ENCODE results near the gene PTGES2. TPM values are rescaled to one million over a fixed set of nuclear protein-coding genes. Genes with fewer than 3 reads are reported as not detected.

Gene PTGES2
- total RNA-seq: 10 to 100 TPM; 57.2 to 59.9 TPM

DNA sequence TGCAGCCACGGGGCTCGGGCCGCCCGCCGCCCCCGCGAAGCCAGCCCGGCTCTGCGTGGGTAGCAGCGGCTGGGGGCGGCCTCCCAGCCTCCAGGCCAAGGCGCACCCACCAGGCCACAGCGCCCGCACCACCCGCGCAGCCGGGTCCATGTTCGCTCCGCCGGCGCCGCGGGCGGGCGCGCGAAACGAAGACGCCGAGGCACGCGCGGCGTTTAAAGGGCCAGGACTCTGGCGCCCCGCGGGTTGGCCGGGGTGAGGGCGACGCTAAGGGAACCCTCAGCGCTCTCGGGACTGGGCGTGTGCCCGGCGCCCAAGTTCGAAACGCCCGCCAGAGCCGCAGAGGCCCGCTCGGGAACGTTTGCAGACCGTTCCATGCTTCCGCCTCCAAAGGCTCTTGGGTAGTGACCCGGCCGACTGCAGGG lies at the start of gene PTGES2:
Gene PTGES2 (minus strand): TSS at position 162 of the 422 bp plus-strand sequence. CDS start 12 bp downstream, at position 150.
- Mint-ChIP-seq H3K9me3 (no peaks in the 10 kb centered on the region), H3K27me3 (peaks cover 11% of the 10 kb centered on the region), H3K4me1 (peaks cover 39% of the 10 kb centered on the region), H3K4me3 (peak within 1 kb of the TSS; percentile 97), H3K27ac (peak within 1 kb of the TSS; percentile 99), H3K36me3 (ENCODE audit: low read depth) (peaks cover 6% of the 10 kb centered on the region)
- DNase-seq: peak; percentile 81
- ChIA-PET CTCF (interaction anchor here (1.3 to 5.4 kb wide), 3 partner anchors 10 to 125 kb away, joined by 3 to 39 read pairs (median 3); partner anchors contain the start of gene CIZ1), POLR2A (no interaction called here)

DNA sequence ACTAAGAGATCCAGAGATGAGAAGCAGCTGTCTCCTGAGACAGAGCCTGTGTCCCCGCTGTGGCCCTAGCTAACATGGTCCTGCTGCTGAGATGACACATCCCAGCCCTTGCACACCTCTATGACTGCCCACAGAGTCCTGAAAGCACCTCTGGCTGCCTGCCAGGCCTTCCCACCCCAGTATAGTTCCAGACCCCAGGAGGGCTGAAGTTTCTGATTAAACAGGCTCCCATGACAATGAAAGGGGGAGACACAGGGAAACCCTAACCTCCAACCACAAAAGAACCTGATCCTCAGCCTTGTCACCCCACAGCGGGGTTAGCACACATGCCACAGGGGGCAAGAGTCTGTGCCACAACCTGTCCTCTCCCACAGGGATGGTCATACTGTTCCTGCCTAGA lies 48.2 kb upstream of the PTGES2 start:
- CTCF ChIA-PET: interaction anchor here (0.9 kb wide), 1 partner anchor 16 kb away, joined by 3 read pairs; the partner anchor contains the start of gene BBLN
- Mint-ChIP-seq H3K9me3 (peaks cover 6% of the 10 kb centered on the region), H3K27me3 (no peaks in the 10 kb centered on the region), H3K36me3 (ENCODE audit: low read depth) (peaks cover 34% of the 10 kb centered on the region), H3K4me1 (no peaks in the 10 kb centered on the region), H3K4me3 (no peak overlapping the region), H3K27ac (no peak overlapping the region)
- POLR2A ChIA-PET: no interaction called here
- DNase-seq: no peak

DNA sequence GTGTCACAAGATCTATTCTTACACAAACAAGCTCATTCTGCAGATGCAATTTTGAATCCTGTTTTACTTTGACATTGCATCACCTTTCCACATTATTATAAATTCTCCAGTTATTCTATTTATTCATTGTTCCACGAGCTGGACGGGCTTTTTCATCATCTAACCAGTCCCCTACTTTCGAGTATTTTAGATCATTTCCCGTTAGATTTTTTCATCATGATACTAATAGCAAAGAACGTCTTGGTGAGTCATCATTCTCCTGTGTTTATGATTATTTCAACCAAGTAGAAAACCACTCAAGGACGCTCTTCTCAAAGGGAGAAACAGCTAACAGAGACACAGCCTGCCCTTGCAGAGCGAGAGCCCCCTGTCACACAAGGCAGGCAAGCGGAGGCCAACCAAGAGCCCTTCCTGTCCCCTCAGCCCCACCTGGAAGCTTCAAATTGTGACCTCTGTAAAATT lies 47.6 kb upstream of the PTGES2 start:
- POLR2A ChIA-PET: no interaction called here
- CTCF ChIA-PET: interaction anchor here (0.6 to 1.5 kb wide), 6 partner anchors 8 to 315 kb away, joined by 3 to 4 read pairs (median 3); partner anchors contain the start of gene BBLN
- Mint-ChIP-seq H3K27ac (no peak overlapping the region), H3K9me3 (peaks cover 6% of the 10 kb centered on the region), H3K27me3 (no peaks in the 10 kb centered on the region), H3K4me1 (no peaks in the 10 kb centered on the region), H3K4me3 (no peak overlapping the region), H3K36me3 (ENCODE audit: low read depth) (peaks cover 28% of the 10 kb centered on the region)
- DNase-seq: no peak

DNA sequence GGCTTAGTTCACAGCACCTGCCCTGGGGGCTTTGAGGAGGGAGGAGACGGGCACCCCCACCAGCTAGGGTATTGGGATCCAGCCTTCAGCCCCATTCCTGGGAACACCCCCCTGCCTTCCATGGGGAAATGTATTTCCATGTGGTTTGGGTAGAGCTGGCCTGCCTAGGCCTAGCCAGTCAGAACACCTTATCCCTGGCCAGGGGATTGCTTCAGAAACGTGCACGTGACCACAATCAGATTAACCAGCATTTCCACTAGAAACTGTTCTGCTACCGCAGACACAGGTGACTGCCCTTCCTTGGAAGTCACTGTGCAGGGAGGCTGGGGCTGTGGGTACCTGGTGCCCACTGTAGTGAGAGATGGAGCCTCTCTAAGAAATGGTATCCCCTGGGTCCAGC lies 46.5 kb upstream of the PTGES2 start:
- POLR2A ChIA-PET: no interaction called here
- no peak for DNase-seq
- no peaks in the 10 kb centered on the region for H3K4me1 Mint-ChIP-seq
- H3K27ac Mint-ChIP-seq: no peak overlapping the region
- H3K27me3 Mint-ChIP-seq: no peaks in the 10 kb centered on the region
- no peak overlapping the region for H3K4me3 Mint-ChIP-seq
- H3K36me3 Mint-ChIP-seq (ENCODE audit: low read depth): peaks cover 21% of the 10 kb centered on the region
- H3K9me3 Mint-ChIP-seq: peaks cover 4% of the 10 kb centered on the region
- CTCF ChIA-PET: interaction anchor here (0.6 to 1.5 kb wide), 3 partner anchors 9 to 27 kb away, joined by 3 read pairs; no protein-coding TSS in a partner anchor

DNA sequence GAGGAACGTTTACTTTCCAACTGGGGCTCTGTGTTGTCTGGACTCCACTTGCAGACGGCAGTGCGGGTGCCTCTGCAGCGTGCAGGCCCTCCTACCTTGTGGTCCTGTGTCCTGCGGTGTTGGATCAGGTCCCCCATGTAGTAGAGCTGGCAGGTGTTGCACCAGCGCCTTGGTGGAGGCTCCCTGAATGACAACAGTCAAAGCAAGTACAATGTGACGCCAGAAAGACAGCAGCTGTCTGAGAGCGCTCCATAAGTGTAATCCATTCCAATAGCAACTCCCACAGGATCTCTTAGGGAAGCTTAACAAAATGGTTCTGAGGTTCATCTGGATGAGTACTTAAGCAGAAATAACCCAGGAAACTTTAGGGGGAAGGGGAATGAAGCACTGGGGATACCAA lies 42.4 kb upstream of the PTGES2 start:
- H3K36me3 Mint-ChIP-seq (ENCODE audit: low read depth): peaks cover 24% of the 10 kb centered on the region
- CTCF ChIA-PET: interaction anchor here (0.9 kb wide), 2 partner anchors 20 to 21 kb away, joined by 3 read pairs; no protein-coding TSS in a partner anchor

DNA sequence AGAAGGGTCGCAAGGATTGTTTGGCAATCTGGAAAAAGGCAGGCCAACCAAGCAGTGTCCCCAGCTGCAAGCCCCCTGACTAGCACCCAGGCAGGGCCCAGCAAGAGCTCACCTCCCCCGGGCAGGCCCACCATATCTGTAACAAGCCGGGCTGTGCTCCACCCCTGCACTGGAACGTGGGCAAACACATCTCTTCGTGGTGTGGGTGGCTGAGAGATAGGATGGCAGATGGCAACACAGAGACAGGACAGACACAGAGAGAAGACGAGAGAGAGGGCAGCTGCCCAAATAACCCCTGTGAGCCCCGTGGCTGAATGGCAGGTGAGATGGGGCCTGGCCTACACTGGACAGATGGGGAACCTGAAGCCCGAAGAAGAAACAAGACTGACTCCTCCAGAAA lies 42.0 kb upstream of the PTGES2 start:
- peaks cover 27% of the 10 kb centered on the region for H3K36me3 Mint-ChIP-seq (ENCODE audit: low read depth)
- H3K27ac Mint-ChIP-seq: peak overlapping the region; percentile 41
- CTCF ChIA-PET: interaction anchor here (0.9 to 2.2 kb wide), 2 partner anchors 21 to 52 kb away, joined by 3 to 4 read pairs; no protein-coding TSS in a partner anchor
- POLR2A ChIA-PET: no interaction called here
- no peak for DNase-seq
- no peaks in the 10 kb centered on the region for H3K4me1 Mint-ChIP-seq
- no peaks in the 10 kb centered on the region for H3K9me3 Mint-ChIP-seq
- H3K27me3 Mint-ChIP-seq: no peaks in the 10 kb centered on the region
- no peak overlapping the region for H3K4me3 Mint-ChIP-seq

More for the DNA sequence above, 42.4 kb upstream of the PTGES2 start:
- no peak for DNase-seq
- H3K27me3 Mint-ChIP-seq: no peaks in the 10 kb centered on the region
- no peaks in the 10 kb centered on the region for H3K9me3 Mint-ChIP-seq
- H3K4me3 Mint-ChIP-seq: no peak overlapping the region
- POLR2A ChIA-PET: no interaction called here
- H3K27ac Mint-ChIP-seq: peak overlapping the region; percentile 41
- no peaks in the 10 kb centered on the region for H3K4me1 Mint-ChIP-seq

DNA sequence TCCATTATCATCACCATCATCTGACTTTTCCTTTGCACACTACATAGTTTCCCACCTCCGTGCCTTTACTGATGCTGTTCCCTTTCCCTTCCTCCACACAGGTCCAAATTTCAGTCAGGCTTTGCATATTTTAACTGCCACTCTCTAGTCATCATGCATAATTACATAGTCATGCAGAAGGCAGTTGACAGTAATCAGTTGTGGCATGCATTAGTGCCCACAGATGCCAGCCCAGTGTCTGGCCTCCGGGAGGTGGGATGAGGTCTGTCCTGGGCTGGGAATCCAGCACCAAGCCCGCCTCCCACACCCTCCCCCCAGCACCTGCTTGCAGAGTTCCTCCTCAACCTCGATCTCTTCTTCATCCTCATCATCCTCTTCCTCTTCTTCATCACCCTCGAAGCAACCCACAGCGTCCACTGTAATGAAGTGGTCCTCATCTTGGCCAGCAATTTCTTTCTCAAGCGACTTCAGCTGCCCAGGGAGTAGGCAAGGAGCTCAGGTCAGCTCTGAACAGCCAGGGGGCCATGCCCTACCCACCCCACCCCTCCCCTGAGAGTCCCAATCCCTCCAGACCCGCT lies 41.3 kb upstream of the PTGES2 start:
- ChIA-PET POLR2A (no interaction called here), CTCF (interaction anchor here (1.2 to 2.2 kb wide), 2 partner anchors 17 to 51 kb away, joined by 3 to 4 read pairs; no protein-coding TSS in a partner anchor)
- Mint-ChIP-seq H3K27ac (no peak overlapping the region), H3K36me3 (ENCODE audit: low read depth) (peaks cover 30% of the 10 kb centered on the region), H3K4me3 (no peak overlapping the region), H3K9me3 (no peaks in the 10 kb centered on the region), H3K27me3 (no peaks in the 10 kb centered on the region), H3K4me1 (no peaks in the 10 kb centered on the region)
- no peak for DNase-seq

DNA sequence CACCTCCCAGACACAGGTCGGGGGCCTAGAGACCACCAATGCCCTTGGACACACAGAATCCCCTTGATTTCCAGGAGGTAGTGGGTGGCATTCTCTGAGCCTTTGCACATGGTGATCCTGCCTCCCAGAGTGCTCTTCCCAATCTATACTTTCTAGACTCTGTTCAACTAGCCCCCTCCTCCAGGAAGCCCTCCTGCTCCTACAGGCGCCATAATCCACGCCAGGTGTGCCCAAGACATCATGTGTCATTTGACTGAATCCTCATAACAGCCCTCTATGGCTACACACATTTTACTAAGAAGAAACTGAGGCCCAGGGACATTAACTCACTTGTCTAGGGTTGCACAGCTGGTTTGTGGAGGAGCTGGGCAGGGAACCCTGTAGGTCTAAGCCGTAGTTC lies 39.7 kb upstream of the PTGES2 start:
- ChIA-PET CTCF (no interaction called here), POLR2A (no interaction called here)
- Mint-ChIP-seq H3K27me3 (no peaks in the 10 kb centered on the region), H3K9me3 (no peaks in the 10 kb centered on the region), H3K4me1 (peaks cover 7% of the 10 kb centered on the region), H3K27ac (no peak overlapping the region), H3K36me3 (ENCODE audit: low read depth) (peaks cover 36% of the 10 kb centered on the region), H3K4me3 (no peak overlapping the region)
- DNase-seq: no peak

DNA sequence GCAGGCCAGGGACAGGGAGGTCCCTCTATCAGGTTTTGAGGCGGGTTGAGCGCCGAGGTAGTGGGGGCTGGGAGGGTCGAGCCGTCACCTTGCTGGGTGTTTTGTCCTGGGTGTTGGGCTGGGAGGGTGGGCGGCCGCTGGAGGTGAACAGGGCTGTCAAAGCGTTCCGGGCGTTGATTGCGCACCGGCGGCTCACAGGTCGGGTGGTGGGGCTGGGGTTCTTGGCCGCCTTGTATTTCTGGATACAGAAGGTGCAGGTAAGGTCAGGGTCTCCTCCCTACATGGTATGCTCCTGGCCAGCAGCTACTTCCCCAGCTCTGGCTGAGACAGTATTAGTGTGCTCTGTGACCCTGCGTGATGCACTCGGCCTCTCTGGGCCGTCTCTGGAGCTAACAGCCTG lies 38.6 kb upstream of the PTGES2 start:
- CTCF ChIA-PET: interaction anchor here (0.9 kb wide), 1 partner anchor 59 kb away, joined by 3 read pairs; no protein-coding TSS in a partner anchor

DNA sequence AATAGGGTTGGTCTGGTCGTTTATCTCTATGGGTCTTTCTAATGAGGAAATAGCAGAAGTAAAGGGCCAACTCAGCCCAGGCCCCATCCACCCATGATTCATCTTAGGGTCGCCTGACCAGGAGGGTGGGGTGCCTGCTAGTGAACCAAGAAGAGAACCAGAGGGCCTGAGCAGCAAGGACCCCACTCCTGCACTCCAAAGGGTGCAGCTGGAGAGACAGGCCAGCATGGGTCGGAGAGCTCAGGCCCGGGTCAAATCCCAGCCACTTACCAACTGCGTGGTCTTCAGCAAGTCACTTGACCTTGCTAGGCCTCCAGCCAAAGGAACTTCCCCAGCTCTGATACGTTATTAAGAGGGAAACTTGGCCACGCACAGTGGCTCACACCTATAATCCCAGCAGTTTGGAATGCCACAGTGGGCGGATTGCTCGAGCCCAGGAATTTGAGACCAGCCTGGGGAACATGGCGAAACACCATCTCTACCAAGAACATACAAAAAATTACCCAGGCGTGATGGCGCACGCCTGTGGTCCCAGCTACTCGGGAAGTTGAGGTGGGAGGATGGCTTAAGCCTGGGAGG lies 36.9 kb upstream of the PTGES2 start:
- H3K27ac Mint-ChIP-seq: no peak overlapping the region
- H3K36me3 Mint-ChIP-seq (ENCODE audit: low read depth): peaks cover 34% of the 10 kb centered on the region
- H3K27me3 Mint-ChIP-seq: no peaks in the 10 kb centered on the region
- peaks cover 22% of the 10 kb centered on the region for H3K4me1 Mint-ChIP-seq
- ChIA-PET POLR2A (no interaction called here), CTCF (no interaction called here)
- H3K9me3 Mint-ChIP-seq: no peaks in the 10 kb centered on the region
- H3K4me3 Mint-ChIP-seq: no peak overlapping the region
- no peak for DNase-seq

More for the DNA sequence above, 38.6 kb upstream of the PTGES2 start:
- H3K4me3 Mint-ChIP-seq: no peak overlapping the region
- no peak for DNase-seq
- no peaks in the 10 kb centered on the region for H3K27me3 Mint-ChIP-seq
- peaks cover 15% of the 10 kb centered on the region for H3K4me1 Mint-ChIP-seq
- no peak overlapping the region for H3K27ac Mint-ChIP-seq
- no peaks in the 10 kb centered on the region for H3K9me3 Mint-ChIP-seq
- peaks cover 38% of the 10 kb centered on the region for H3K36me3 Mint-ChIP-seq (ENCODE audit: low read depth)
- POLR2A ChIA-PET: no interaction called here

DNA sequence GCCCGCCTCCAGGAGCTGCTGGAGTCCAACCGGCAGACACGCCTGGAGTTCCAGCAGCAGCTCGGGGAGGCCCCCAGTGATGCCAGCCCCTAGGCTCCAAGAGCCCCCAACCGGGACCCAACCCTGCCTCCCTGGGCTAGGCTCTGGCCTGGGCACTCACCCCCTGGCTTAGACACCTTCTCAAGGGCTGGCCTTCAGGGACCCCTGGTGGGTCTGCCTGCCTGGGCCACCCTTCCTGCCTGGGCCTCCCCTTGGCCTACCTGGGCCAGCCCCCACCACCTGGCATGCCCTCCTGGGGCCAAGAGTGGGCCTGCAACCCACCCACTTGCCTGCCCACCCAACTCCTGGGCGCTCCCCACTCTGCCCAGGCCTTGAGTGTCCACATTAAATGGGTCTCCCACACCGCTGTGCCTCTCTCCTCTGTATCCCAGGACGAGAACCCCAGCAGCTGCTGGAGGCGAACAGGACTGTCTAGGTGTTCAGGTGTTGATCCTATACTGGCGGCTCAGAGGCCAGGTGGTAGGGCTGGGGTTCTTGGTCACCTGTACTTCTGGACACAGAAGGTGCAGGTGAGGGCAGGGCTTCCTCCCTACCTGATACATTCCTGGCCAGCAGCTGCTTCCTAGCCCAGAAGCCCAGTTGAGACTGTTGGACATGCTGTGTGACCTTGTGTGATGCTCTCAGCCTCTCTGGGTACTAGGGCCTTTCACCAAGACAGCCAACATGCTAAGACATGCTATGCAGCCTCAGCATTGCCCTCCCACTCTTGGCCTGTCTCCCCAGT lies 36.2 kb upstream of the PTGES2 start:
- H3K4me1 Mint-ChIP-seq: peaks cover 27% of the 10 kb centered on the region
- H3K4me3 Mint-ChIP-seq: no peak overlapping the region
- no peak overlapping the region for H3K27ac Mint-ChIP-seq
- POLR2A ChIA-PET: no interaction called here
- H3K36me3 Mint-ChIP-seq (ENCODE audit: low read depth): peaks cover 31% of the 10 kb centered on the region
- CTCF ChIA-PET: no interaction called here
- DNase-seq: no peak
- no peaks in the 10 kb centered on the region for H3K9me3 Mint-ChIP-seq
- H3K27me3 Mint-ChIP-seq: no peaks in the 10 kb centered on the region

DNA sequence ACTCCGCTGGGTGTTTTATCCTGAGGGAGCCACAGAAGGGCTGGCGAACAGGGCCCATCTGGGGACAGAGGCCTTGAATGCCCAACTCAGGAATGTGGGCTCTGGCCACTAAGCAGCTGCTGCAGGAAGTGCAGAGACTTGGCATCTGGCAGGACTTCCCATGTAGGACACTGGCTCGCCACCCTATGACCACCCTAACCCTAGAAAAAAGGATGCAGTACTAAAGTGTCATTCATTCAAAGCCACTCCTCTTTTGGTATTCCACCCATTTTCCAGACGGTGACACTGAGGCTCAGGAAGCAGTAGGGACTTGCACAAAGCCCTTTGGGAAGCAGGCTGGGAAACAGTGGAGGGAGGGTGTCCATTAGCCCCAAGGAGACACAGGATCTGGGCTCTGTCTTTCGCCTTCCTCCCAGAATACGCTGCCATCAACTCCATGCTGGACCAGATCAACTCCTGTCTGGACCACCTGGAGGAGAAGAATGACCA lies 35.5 kb upstream of the PTGES2 start:
- H3K27me3 Mint-ChIP-seq: no peaks in the 10 kb centered on the region
- peaks cover 28% of the 10 kb centered on the region for H3K36me3 Mint-ChIP-seq (ENCODE audit: low read depth)
- ChIA-PET CTCF (no interaction called here), POLR2A (no interaction called here)
- H3K9me3 Mint-ChIP-seq: no peaks in the 10 kb centered on the region
- no peak for DNase-seq
- peaks cover 27% of the 10 kb centered on the region for H3K4me1 Mint-ChIP-seq
- no peak overlapping the region for H3K27ac Mint-ChIP-seq
- H3K4me3 Mint-ChIP-seq: no peak overlapping the region

Data from activated CD4-positive, alpha-beta T cell treated with anti-CD3 and anti-CD28 coated beads, Interleukin-2, amount 10 ng/mL, durations not matched to agents 7 days and 5 days (primary cell).